Activated CD8-positive, alpha-beta memory T cell treated with anti-CD3 and anti-CD28 coated beads for 36 hours (primary cell): ENCODE measurements around the gene ONECUT1. TPM values are rescaled to one million over a fixed set of nuclear protein-coding genes. Genes with fewer than 3 reads are reported as not detected.

Source experiments
- CTCF ChIA-PET: fragments of 350-600 bp; sonication (Branson Sonifier 250); formaldehyde crosslinking; loops from one replicate; lab custom pipeline; 2021; ENCODE audit warnings: antibody characterized with exemption; lab: Charles Lee
- POLR2A ChIA-PET: fragments of 350-600 bp; sonication (Branson Sonifier 250); formaldehyde crosslinking; loops from one replicate; lab custom pipeline; 2021; ENCODE audit warnings: antibody characterized with exemption; lab: Charles Lee
- total RNA-seq, 2 experiments: library from RNA; stranded (reverse); gene quantifications; one replicate each; pipeline ENCODE4 v1.2.3, GENCODE V29; 2021

Gene ONECUT1
- total RNA-seq, 2 experiments from 2014 or later: not detected

DNA sequence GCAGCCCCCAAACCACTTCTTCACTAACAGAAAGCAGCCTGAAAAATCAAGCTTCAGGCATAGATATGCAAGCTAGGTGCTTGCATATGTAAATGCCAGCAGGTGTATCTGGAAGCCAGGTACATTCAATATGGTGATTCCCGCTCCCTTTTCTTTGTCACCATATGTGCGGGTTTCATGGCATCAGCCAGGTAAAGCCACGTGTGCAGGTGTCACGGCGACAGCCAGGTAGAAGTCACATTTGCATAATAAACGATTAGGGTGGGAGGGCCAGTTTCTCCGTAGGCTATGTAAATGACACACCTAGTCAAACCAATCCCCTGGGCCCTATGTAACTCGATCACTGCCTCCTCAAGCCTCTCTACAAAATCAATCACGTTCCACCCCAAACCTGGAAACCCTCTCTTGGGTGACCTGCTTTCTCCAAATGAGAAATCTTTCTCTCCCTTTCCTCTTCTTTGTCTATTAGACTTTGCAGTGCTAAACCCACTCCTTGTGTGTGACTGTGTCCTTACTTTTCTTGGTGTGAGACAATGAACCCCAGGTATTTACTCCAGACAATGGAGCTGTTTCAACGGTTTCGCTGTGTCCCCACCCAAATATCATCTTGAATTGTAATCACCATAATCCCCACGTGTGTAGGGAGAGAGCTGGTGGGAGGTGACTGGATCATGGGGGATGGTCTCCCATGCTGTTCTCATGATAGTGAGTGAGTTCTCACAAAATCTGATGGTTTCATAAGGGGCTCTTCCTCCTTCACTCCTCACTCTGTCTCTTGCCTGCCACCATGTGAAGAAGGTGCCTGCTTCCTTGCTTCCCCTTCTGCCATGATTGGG is 44.6 kb downstream of the ONECUT1 start:
- CTCF ChIA-PET: interaction anchor here (1.0 kb wide), 1 partner anchor 495 kb away, joined by 4 read pairs; no protein-coding TSS in a partner anchor

DNA sequence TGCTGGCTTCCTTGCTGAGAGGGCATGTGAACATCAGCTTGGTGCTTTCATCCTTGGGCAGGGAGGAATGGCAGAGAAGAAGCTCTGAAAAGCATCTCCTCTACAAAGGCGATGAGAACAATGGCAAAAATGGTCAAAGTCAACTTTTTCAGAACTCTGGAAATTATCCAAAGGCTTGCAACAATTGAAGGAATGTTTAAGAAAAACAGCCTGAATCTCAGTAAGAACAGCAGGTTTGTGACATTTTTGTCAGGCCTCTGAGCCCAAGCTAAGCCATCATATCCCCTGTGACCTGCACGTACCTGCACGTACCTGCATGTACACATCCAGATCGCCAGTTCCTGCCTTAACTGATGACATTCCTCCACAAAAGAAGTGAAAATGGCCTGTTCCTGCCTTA is 51.8 kb downstream of the ONECUT1 start:
- CTCF ChIA-PET: no interaction called here
- POLR2A ChIA-PET: interaction anchor here (0.6 kb wide), 1 partner anchor 12 kb away, joined by 4 read pairs; no protein-coding TSS in a partner anchor

More for the DNA sequence above, 44.6 kb downstream of the ONECUT1 start:
- POLR2A ChIA-PET: no interaction called here

DNA sequence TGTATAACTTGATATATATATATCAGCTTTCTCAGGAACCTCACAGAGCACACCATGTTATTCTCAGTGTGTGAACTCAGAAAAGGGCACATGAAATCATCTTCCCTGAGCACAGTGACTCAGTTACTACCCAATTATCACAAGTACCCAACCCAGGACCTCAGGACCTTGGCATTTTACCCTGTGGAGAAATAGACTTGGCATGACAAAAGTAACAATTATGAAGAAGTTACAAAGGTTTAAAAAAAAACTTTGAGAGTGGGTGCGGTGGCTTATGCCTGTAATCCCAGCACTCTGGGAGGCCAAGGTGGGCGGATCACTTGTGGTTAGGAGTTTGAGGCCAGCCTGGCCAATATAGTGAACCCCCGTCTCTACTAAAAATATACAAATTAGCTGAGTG is 52.4 kb downstream of the ONECUT1 start:
- ChIA-PET POLR2A (interaction anchor here (0.6 kb wide), 1 partner anchor 12 kb away, joined by 4 read pairs; no protein-coding TSS in a partner anchor), CTCF (interaction anchor here (0.6 kb wide), 1 partner anchor 58 kb away, joined by 5 read pairs; no protein-coding TSS in a partner anchor)

DNA sequence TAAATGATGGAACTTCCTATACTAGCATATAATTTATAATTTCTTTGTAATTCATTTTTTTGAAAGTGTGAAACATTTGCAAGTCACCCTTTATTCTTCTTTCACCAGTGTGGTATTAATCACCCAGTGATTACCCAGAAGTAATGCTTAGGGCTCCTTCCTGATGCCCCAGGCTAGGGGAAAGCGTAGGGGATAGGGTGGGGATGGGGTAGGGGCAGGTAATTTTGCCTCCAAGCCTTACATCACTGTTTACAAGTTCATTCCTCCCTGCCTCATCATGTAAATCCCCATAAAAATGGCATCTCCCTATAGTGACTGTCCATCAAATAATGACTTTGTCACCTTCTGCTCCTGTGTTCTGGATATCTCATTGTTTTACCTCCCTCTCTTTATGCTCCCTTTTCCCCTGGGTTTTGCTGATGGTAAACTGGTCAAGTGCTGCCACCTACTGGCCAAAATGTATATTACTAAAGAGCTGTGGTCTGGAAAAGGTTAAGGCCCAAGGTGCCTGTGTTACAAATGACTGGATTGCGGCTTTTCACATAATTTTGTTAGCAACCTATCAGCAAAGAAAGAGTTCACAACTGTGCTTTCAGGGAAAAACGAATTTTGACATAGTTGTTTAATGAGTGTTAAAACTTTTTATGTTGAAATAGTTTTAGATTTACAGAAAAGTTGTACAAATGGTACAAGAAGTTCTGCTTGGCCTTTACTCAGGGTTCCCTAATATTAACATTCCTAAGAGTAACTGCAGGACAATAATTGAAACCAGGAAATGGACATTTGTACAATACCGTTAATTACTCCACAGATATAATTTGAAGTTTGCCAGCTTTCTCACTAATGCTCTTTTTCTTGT is 54.7 kb downstream of the ONECUT1 start:
- POLR2A ChIA-PET: no interaction called here
- CTCF ChIA-PET: interaction anchor here (0.9 to 1.3 kb wide), 2 partner anchors 84 to 483 kb away, joined by 3 read pairs; no protein-coding TSS in a partner anchor

DNA sequence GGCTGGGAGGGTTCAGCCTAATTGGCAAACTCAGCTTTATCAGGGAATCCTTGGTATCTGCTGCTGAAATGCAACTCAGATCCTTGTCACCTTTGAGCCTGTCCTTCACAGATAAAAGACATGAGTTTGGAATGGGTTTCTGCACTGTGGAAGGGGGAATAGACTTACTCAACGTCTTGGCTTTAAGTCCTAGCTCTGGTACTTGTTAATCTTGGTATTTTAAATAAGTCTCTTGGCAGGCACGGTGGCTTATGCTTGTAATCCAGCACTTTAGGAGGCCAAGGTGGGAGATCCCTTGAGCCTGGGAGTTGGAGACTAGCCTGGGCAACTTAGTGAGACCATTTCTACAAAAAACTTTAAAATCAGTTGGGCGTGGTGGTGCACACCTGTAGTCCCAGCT is 55.8 kb downstream of the ONECUT1 start:
- ChIA-PET POLR2A (no interaction called here), CTCF (interaction anchor here (0.8 to 1.5 kb wide), 2 partner anchors 403 to 478 kb away, joined by 3 to 6 read pairs; no protein-coding TSS in a partner anchor)

DNA sequence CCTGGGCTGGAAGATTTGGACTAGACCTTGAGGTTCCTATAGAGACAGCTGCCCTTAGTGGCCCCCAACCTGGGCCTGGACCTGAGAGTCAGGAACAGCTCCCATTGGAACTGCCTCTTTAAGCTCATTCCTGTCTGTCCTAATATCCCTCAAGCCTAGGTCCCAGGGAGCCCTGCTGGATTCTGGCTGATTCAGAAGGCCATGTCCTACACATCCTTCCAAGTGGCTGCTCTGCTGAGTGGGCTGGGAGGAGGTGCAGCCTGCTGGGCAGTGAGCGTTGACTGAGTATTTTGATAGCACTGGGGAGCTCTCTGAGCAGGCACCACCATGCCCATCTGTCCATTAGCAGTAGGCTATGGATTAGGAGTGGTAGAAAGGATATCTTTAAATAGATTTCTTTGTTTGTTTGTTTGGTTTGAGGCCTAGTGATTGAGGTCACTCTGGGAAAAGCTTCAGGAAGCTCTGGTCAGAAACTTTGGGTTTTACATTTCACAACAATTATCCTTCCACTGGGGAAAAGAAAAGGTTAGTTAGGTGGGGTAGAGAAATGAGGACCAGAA is 56.4 kb downstream of the ONECUT1 start:
- ChIA-PET CTCF (interaction anchor here (0.7 to 1.5 kb wide), 3 partner anchors 402 to 498 kb away, joined by 3 to 6 read pairs (median 3); no protein-coding TSS in a partner anchor), POLR2A (no interaction called here)

DNA sequence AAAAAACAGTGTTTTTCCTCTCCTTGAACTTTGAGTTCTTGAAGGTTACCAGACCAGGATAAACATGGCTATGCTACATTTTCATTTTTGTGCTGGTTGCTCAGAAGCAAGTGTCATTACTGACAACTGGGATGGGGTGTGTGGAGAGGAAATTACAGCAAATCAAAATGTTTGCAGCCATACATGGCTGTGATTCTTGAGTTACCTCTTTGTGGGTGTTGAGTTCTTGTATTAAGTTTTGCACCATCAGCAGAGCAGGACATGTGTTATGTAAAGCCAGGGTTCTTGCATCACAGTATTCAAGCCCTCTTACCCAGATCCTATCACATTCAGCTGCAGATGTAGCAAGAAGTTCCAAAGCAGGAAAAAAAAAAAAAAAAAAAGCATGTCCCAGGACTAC is 57.0 kb downstream of the ONECUT1 start:
- CTCF ChIA-PET: interaction anchor here (0.6 to 1.5 kb wide), 3 partner anchors 180 to 498 kb away, joined by 3 to 6 read pairs (median 5); no protein-coding TSS in a partner anchor
- POLR2A ChIA-PET: no interaction called here

DNA sequence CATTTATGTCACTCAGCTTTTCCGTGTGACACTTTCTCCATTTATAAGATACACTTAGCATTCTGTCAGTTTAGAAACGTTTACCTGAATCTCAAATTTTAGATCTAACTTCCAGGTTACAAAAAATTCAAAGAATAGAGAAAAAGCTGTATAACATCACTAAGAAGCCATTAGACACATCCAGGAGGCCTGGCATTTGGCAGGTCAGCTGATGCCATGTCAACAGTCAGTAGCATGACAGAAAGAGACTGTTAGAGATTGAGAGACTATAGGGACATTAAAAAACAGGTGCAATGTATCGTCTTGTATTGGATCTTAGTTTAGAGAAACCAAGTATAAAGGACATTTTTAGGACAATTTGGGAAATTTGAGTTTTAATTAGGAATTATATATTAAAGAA is 57.6 kb downstream of the ONECUT1 start:
- CTCF ChIA-PET: interaction anchor here (0.6 kb wide), 1 partner anchor 180 kb away, joined by 5 read pairs; no protein-coding TSS in a partner anchor
- POLR2A ChIA-PET: no interaction called here

DNA sequence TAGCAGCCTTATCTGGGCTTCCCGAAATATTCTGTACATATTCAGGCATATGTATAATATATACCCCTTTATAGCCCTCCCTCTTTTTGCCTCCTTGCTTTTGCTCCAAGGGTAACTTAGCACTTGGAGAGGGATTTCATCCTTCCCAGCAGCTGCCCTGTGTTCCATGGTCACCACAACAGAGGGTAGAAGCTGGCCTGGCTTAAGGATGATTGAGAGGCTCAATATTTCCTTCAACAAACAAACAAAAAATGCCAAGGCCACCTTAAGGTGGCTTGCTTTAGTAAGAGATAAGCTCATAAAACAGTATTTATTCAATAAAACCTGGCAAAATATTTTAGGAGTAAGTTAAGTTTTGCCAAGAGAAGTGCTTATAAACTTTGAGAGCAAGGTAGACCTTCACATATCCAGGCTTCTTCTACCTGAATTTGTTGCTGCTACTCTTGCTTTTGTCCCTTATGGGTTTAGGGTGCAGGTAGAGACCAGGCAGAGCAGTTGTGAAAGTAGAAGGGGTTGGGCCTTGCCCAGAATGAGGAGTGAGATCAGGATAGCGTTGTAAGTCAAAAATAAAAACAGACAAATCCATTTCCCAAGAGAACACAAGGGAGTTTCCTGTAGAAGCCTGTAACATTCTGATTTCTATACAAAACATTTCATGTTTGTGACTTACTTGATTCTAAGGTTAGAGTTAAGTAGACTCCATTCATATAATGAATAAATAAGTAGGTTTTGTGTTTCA is 58.2 kb downstream of the ONECUT1 start:
- POLR2A ChIA-PET: no interaction called here

DNA sequence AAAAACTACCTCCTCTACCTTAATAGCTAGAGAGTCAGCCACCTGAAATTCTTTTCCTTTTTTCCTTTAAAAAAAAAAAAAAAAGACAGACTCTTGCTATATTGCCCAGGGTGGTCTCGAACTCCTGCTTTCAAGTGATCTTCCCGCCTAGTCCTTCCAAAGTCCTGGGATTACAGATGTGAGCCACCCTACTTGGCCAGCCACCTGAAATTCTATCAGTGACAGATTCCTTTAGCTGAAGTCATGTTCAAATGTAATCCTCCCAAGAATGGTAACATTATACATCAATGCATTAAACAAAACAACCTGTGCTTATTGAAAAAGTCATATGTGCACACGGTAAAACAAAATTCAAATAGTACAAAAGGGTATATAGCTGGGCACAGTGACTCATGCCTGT is 59.1 kb downstream of the ONECUT1 start:
- POLR2A ChIA-PET: no interaction called here
- CTCF ChIA-PET: interaction anchor here (0.9 to 1.5 kb wide), 2 partner anchors 20 to 475 kb away, joined by 4 read pairs; no protein-coding TSS in a partner anchor

More for the DNA sequence above, 58.2 kb downstream of the ONECUT1 start:
- CTCF ChIA-PET: interaction anchor here (1.5 kb wide), 1 partner anchor 476 kb away, joined by 4 read pairs; no protein-coding TSS in a partner anchor

DNA sequence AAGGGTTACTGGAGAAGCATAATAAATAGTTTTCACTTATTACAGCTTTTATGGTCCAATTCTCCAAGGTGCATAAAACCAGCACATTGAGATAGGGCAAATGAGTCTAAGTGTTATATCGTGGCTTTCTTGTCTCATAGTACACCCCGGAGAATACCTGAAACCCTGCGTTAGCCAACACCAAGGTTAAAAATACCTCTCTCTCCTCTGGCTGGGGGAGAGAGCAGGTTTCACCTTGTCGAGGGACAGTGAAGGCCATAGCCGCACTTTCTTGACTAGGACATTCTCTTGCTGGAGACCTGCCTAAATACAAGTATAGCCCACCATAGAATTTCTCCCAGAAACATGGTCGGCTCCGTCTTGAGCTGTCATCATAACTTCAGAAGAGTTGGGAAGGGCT is 59.5 kb downstream of the ONECUT1 start:
- ChIA-PET CTCF (interaction anchor here (0.9 to 1.1 kb wide), 2 partner anchors 20 to 469 kb away, joined by 3 to 4 read pairs; no protein-coding TSS in a partner anchor), POLR2A (no interaction called here)

DNA sequence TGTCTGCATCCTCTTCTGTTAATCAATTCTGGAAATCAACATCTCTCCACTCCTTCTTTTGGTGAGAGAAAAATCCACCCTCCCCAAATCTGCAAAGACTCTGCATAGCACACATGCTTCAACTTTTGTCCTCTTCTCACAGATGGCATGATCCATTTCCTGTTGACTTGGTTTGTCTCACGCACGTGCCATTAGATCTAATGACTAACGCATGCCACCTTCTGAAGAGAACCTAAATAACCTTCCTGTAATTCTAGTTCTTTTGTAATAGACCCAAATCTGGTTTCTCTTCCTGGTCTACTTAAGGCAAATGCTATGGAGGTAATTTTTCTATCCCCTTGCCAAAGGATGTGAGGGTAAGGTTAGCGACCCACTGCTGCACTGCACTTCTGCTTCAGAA is 60.0 kb downstream of the ONECUT1 start:
- ChIA-PET POLR2A (no interaction called here), CTCF (interaction anchor here (1.1 kb wide), 1 partner anchor 468 kb away, joined by 3 read pairs; no protein-coding TSS in a partner anchor)

DNA sequence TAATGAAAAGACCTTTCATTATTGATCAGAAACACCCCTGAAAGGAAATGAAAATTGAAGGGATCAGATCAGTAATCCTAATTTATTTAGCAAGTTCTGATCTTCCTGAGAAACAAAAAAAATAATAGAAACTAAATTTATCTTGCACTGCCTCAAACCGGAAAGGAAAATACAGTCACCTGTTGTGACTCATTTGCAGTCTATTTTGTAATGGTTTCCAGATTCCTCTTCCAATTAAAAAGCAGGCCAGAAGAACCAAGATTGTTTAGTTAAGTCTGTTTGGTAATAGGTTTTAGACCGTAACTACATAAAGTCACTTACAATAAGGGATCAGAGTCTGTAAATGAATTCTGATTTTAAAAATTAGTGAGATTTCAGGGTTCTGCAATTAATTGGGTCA is 61.2 kb downstream of the ONECUT1 start:
- CTCF ChIA-PET: no interaction called here
- POLR2A ChIA-PET: no interaction called here

DNA sequence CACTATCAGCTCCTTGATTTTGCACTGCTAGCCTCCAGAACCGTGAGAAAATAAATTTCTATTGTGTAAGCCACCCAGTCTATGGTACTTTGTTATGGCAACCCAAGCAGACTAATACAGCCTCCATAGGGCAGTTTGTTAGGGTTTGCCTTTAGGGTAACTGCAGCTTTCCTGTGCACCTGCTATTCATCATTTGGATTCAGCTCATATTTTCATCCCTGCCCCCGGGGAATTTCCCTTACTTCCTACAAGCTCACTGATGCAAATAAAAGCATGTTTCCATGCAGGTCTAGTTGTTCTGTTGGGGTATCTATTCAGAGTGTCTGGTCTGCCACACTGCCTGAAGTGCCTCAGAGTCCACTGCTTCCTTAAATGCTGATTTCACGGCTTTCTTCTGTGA is 62.3 kb downstream of the ONECUT1 start:
- ChIA-PET POLR2A (no interaction called here), CTCF (no interaction called here)

DNA sequence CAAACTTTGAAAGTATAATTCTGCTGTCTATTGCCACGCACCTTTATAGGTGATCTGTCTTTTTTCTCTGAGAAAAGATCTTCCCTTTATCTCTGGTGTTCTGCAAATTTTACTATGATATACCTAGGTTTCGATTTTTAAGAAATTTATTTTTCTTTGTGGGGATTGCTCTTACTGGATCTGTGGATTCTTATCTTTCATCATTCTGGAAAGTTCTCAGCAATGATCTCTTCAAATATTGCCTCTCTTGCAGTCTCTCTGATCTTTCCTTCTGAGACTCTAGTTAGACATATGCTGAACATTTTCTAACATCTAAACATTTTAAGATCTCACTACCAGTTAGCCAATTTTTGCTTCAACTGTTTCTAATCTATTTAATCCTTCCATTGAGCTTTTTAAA is 63.9 kb downstream of the ONECUT1 start:
- CTCF ChIA-PET: no interaction called here
- POLR2A ChIA-PET: no interaction called here

DNA sequence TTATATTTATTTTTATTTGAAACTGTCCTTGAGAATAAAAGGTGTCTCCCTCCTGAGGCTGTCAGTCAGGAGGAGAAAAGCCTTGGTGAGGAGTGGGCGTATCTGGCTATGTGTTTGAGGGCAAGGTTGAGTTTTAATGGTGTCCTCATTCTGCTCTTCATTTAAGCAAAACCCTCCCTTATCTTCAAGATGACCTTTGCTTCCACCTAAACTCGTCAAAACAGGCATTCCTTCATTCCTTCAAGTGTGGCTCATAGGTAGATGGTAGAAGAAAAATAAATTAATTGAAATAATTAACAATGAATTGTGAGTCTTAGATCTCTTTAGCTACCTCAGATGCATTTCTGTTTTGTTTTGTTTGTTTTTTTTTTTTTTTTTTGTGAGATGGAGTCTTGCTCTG is 71.6 kb downstream of the ONECUT1 start:
- ChIA-PET POLR2A (no interaction called here), CTCF (no interaction called here)

DNA sequence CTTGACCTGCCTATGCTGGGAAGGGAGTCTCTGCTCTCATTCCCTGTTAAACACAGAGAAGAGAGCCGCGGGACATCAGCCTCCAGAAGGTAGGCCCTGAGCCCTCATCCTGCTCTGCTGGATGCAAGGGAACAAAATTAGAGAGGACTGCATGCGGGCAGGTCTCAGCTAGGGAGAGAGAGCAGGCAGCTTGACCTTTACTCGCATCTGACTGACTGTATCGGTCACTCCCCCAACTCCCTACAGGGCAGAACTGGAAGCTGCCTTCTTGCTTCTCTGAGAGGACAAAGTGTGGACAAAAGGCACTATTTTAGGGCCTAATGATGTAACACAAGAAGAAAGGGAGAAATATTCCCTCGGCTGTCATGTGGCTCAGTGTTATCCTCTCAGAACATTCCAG is 72.2 kb downstream of the ONECUT1 start:
- ChIA-PET POLR2A (no interaction called here), CTCF (no interaction called here)

DNA sequence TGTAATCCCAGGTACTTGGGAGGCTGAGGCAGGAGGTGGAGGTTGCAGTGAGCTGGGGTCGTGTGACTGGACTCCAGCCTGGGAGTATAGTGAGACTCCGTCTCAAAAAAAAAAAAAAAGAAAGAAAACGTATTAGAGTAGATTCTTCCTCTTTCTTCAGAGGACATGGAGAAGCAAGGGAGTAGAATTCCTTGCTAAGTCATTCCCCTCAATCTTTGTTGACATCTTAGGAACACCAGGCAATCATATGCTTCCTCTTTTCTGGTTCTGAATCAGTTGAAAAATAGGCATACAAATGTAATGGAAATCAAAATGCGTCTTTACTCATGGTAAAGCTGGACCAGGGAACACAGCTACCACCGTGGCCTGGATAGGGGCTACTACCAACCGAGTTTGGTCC is 72.7 kb downstream of the ONECUT1 start:
- CTCF ChIA-PET: no interaction called here

More for the DNA sequence above, 72.7 kb downstream of the ONECUT1 start:
- POLR2A ChIA-PET: no interaction called here
